ENCODE results near the gene CNTN5.

CNTN5 gene

GRCh38 chr11:100328626-100329340, 1308.0 kb downstream of the CNTN5 start:
- intact Hi-C loops (cut with DNase I; ENCODE audit: low total_unique reads): no loop called here
- Histone ChIP-seq H3K36me3 (no peaks in the 10 kb centered on the region), H3K4me1 (no peaks in the 10 kb centered on the region), H3K9me3 (no peaks in the 10 kb centered on the region), H3K27ac (no peak overlapping the region), H3K27me3 (no peaks in the 10 kb centered on the region), H3K4me3 (no peak overlapping the region)
- no peak for DNase-seq
- TF ChIP-seq CTCF (IDR thresholded peaks at IDR 0.05): no peak

DNA sequence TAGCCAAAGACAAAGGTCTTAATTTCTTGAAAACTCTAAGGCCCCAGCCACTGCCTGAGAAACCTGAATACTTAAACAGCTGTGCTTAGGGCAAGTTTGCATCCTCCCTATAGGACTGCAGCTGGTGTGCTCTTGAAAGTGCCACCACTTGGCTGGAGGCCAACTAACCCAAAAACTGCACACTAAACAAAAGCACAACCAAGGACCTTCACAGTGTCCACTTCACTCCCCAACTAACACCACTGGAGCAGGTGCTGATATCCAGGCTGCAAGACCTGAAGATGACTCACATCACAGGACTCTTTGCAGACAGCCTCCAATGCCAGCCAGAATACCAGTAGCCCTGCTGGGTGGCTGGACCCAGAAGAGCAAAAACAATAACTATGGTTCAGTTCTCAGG, 1308.6 kb downstream of the CNTN5 start:
- Histone ChIP-seq H3K9me3 (no peaks in the 10 kb centered on the region), H3K27me3 (no peaks in the 10 kb centered on the region), H3K27ac (no peak overlapping the region), H3K36me3 (no peaks in the 10 kb centered on the region), H3K4me1 (no peaks in the 10 kb centered on the region), H3K4me3 (no peak overlapping the region)
- no peak for TF ChIP-seq CTCF (IDR thresholded peaks at IDR 0.05)
- DNase-seq: no peak
- intact Hi-C loops (cut with DNase I; ENCODE audit: low total_unique reads): no loop called here

- no peaks in the 10 kb centered on the region for H3K4me1 ChIP-seq
These were observed 1316.1 kb downstream of the CNTN5 start for GRCh38 chr11:100336873-100337272.

DNA sequence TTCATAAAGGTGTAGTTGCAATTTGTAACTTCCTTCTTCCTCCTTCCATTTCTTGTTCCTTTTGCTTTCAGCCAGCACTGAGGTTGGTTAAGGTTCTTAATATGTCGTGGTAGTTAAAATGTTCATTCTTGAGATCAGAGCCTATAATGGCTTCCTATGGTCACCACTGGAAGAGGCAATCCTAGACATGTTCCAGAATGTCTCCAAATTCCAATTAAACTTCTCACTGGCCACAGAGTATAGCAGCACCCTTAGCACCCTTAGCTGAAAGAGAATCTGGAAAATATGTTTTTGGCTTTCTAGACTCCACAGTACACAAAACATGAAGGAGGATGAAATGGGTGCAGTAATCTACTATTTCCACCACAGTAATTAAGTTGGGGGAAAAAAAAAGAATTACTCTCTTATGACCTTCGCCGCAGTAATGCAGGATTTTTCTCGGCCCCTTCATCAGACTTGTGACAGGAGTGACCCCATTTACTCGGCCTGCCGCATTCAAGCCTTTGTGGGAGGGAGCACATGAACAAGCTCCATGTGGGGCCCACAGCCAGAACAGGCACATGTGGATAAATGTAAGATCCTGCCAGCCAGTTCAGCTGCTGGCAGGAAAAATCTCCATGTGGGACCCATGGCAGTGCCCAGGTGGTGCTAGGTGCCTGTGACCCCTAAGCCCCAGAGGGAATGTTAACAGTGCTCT, 1317.5 kb downstream of the CNTN5 start:
- no peak for DNase-seq
- no peak for TF ChIP-seq CTCF (IDR thresholded peaks at IDR 0.05)
- intact Hi-C loops (cut with DNase I; ENCODE audit: low total_unique reads): no loop called here

More at GRCh38 chr11:100336873-100337272, 1316.1 kb downstream of the CNTN5 start:
- no peaks in the 10 kb centered on the region for H3K9me3 ChIP-seq
- no peak overlapping the region for H3K4me3 ChIP-seq
- DNase-seq: no peak
- H3K27ac ChIP-seq: no peak overlapping the region
- intact Hi-C loops (cut with DNase I; ENCODE audit: low total_unique reads): no loop called here
- no peaks in the 10 kb centered on the region for H3K36me3 ChIP-seq
- H3K27me3 ChIP-seq: no peaks in the 10 kb centered on the region
- TF ChIP-seq CTCF (IDR thresholded peaks at IDR 0.05): no peak

GRCh38 chr11:100340466-100341319, 1319.9 kb downstream of the CNTN5 start:
- H3K27me3 ChIP-seq: no peaks in the 10 kb centered on the region
- intact Hi-C loops (cut with DNase I; ENCODE audit: low total_unique reads): no loop called here
- H3K36me3 ChIP-seq: no peaks in the 10 kb centered on the region
- TF ChIP-seq CTCF (IDR thresholded peaks at IDR 0.05): no peak
- H3K27ac ChIP-seq: no peak overlapping the region
- no peaks in the 10 kb centered on the region for H3K9me3 ChIP-seq
- no peak overlapping the region for H3K4me3 ChIP-seq
- no peak for DNase-seq
- H3K4me1 ChIP-seq: no peaks in the 10 kb centered on the region

More for the DNA sequence above, 1317.5 kb downstream of the CNTN5 start:
- no peak overlapping the region for H3K27ac ChIP-seq
- no peaks in the 10 kb centered on the region for H3K27me3 ChIP-seq
- H3K36me3 ChIP-seq: no peaks in the 10 kb centered on the region
- no peaks in the 10 kb centered on the region for H3K9me3 ChIP-seq
- no peak overlapping the region for H3K4me3 ChIP-seq
- no peaks in the 10 kb centered on the region for H3K4me1 ChIP-seq
